A549 (cell line): ENCODE measurements around the gene UVRAG.

Experiments
- CEBPB ChIP-seq, 2 experiments: fragments of >200 bp in 1 of 2; sonication (Bioruptor Twin) in 1 of 2; formaldehyde crosslinking in 1 of 2; IDR thresholded peaks; 2 replicates each; pipeline ENCODE4 v1.6.1; 2012 to 2016
- CTCF ChIP-seq: fragments of >200 bp; sonication (Bioruptor Twin); formaldehyde crosslinking; IDR thresholded peaks from 3 replicates; pipeline ENCODE4 v1.5.1; 2016
- E2F6 ChIP-seq: IDR thresholded peaks from 2 replicates; pipeline ENCODE4 v1.6.1; 2012; ENCODE audit warnings: low read depth, borderline replicate concordance
- ELK1 ChIP-seq: fragments of 150-350 bp; IDR thresholded peaks from 2 replicates; pipeline ENCODE4 v1.6.1; 2014; ENCODE audit warnings: low read depth, mild to moderate bottlenecking, low read length
- EP300 ChIP-seq, 2 experiments: fragments of >200 bp; sonication (Bioruptor Twin); formaldehyde crosslinking; IDR thresholded peaks; 2 replicates in 1 of 2; 3 replicates in 1 of 2; pipeline ENCODE4 v1.6.1; 2016 to 2017
- ESRRA ChIP-seq: fragments of 150-350 bp; IDR thresholded peaks from 2 replicates; pipeline ENCODE4 v1.6.1; 2014; ENCODE audit warnings: mild to moderate bottlenecking, low read length, borderline replicate concordance
- HOXA7 ChIP-seq: fragments of 250-450 bp; sonication (Bioruptor Pico); IDR thresholded peaks from 2 replicates; pipeline ENCODE4 v1.5.0; 2020; ENCODE audit warnings: mild to moderate bottlenecking, moderate library complexity
- JUNB ChIP-seq: fragments of >200 bp; sonication (Bioruptor Twin); formaldehyde crosslinking; IDR thresholded peaks from 2 replicates; pipeline ENCODE4 v1.6.1; 2016
- MAX ChIP-seq: IDR thresholded peaks from 2 replicates; pipeline ENCODE4 v1.6.1; 2012
- MYC ChIP-seq: IDR thresholded peaks from 2 replicates; pipeline ENCODE4 v1.6.1; 2012; ENCODE audit warnings: mild to moderate bottlenecking, inconsistent platforms, low read length, improper control_type of control experiment, borderline replicate concordance
- POLR2A ChIP-seq: IDR thresholded peaks from 2 replicates; pipeline ENCODE4 v1.6.1; 2012; ENCODE audit warnings: mild to moderate bottlenecking, low read length
- REST ChIP-seq: fragments of 200-600 bp; sonication (generic); IDR thresholded peaks from 2 replicates; pipeline ENCODE4 v1.6.1; 2016; ENCODE audit warnings: antibody characterized with exemption, mild to moderate bottlenecking, moderate library complexity
- ZC3H11A ChIP-seq: fragments of 450-650 bp; IDR thresholded peaks from 2 replicates; pipeline ENCODE4 v1.6.1; 2014; ENCODE audit warnings: antibody characterized with exemption, mild to moderate bottlenecking
- ZSCAN20 ChIP-seq: fragments of 250-450 bp; sonication (Bioruptor Pico); IDR thresholded peaks from 2 replicates; pipeline ENCODE4 v1.8.0; 2022; ENCODE audit warnings: mild to moderate bottlenecking, moderate library complexity

DNA sequence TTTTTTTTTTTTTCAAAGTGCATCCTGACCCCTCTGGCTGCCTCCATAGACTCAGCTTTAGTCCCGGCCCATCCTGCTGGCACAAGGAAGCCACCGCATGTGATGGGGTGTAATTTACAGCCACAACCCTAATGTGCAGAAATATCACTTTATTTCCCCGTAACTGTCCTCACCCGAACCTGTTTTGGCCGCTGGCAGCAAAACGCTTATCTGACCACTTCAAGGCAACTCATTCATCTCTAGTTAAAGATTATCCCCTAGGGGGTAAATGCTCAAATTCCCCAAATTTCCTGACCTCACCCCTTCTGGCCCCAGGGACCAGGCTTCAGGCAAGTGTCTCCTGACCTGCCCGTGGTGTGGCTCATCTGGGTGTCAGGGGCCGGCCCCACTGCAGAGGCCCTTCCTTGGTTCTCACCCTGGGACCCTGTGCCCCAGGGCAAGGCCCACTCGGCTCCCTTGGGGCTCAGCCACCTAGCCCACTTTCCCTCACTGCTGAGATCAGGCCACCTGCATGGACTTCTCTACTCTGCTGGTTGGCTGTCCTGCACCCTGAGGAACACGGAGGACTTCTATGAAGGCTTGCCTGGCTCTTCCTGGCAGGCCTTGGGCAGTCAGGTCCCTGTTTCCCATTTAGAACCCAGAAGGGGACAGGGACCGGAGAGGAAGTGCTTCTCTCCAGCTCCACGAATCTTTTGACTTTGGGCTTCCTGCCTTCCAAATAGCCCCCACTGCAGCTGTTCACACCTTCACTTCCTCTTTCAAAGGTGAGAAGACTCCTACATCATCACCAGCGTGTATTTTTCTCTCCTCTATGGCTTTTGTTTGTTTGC lies 337.9 kb downstream of the UVRAG start:
- TF ChIP-seq POLR2A, result no peak
- no peak for TF ChIP-seq ELK1
- no peak for TF ChIP-seq HOXA7 (CRISPR knock-in tag)
- no peak for TF ChIP-seq EP300 (IDR thresholded peaks at IDR 0.05)
- TF ChIP-seq CTCF, result no peak
- no peak for TF ChIP-seq CEBPB (IDR thresholded peaks at IDR 0.05)
- no peak for TF ChIP-seq E2F6
- no peak for TF ChIP-seq JUNB
- TF ChIP-seq ESRRA, result no peak
- TF ChIP-seq MYC, result no peak
- no peak for TF ChIP-seq REST
- no peak for TF ChIP-seq ZSCAN20
- TF ChIP-seq MAX, result no peak
- no peak for TF ChIP-seq ZC3H11A
